Sigmoid colon (tissue), 7 donors: ENCODE data around the gene CLIC4. TPM values are rescaled to one million over a fixed set of nuclear protein-coding genes. Genes with fewer than 3 reads are reported as not detected.

Source experiments
- DNase-seq: peaks from one replicate; pipeline ENCODE4 v3.0.0-alpha.2; 2019
- H3K27ac ChIP-seq, 4 donors: fragments of 200-600 bp; sonication (generic); one replicate each; pipeline ENCODE4 v1.5.1; 2016 to 2019; ENCODE audit warnings: mild to moderate bottlenecking in 1 of 4
- H3K27me3 ChIP-seq, 3 donors: fragments of 200-600 bp; sonication (generic); one replicate each; pipeline ENCODE4 v1.5.1; 2019; ENCODE audit warnings: mild to moderate bottlenecking in 1 of 3
- H3K36me3 ChIP-seq, 4 donors: fragments of 200-600 bp; sonication (generic); one replicate each; pipeline ENCODE4 v1.5.1; 2016 to 2019
- H3K4me1 ChIP-seq, 4 donors: fragments of 200-600 bp; sonication (generic); one replicate each; pipeline ENCODE4 v1.5.1; 2017 to 2019
- H3K4me3 ChIP-seq, 4 donors: fragments of 200-600 bp; sonication (generic); one replicate each; pipeline ENCODE4 v1.5.1; 2017 to 2019; ENCODE audit warnings: mild to moderate bottlenecking in 2 of 4, moderate library complexity in 1 of 4
- H3K9me3 ChIP-seq, 4 donors: fragments of 200-600 bp in 3 of 4; sonication (generic) in 3 of 4; one replicate each; pipeline versions ENCODE4 v1.5.1 to v1.6.1; 2013 to 2019
- EP300 ChIP-seq, 4 donors: sonication (generic); formaldehyde crosslinking; IDR thresholded peaks; one replicate each; pipeline ENCODE4 v1.6.1; 2017; ENCODE audit warnings: antibody characterized with exemption in 4 of 4
- POLR2A ChIP-seq, 2 donors: fragments of 450-650 bp; IDR thresholded peaks; one replicate each; pipeline ENCODE4 v1.6.1; 2016; ENCODE audit warnings: antibody characterized with exemption in 2 of 2, mild to moderate bottlenecking in 2 of 2, moderate library complexity in 2 of 2
- POLR2AphosphoS5 ChIP-seq, 4 donors: sonication (generic); formaldehyde crosslinking; IDR thresholded peaks; one replicate each; pipeline ENCODE4 v1.6.1; 2017; ENCODE audit warnings: antibody characterized with exemption in 4 of 4
- WGBS, 2 donors: extraction: QIAGEN DNeasy Blood & Tissue Kit; methylation state at CpG; one replicate each; pipeline ENCODE4 v1.1.7; 2013; 5-methylcytosine and 5-hydroxymethylcytosine counted together
- intact Hi-C: fragments of 100-400 bp; cut with DNase I; formaldehyde crosslinking; loops from one replicate; pipeline ENCODE4 v1.15.1; 2023
- polyA plus RNA-seq, 3 donors: library from polyadenylated mRNA; stranded (reverse); fragments of 200-250 nt; gene quantifications; one replicate each; pipeline ENCODE4 v1.2.3, GENCODE V29; 2013
- total RNA-seq, 4 donors: library from RNA; depleted of rRNA; stranded (reverse); fragments of >200 nt; gene quantifications; one replicate each; pipeline ENCODE4 v1.1.0, GENCODE V29; 2016
- TF ChIP-seq, protein P1 (sequence below), 4 experiments: fragments of 450-650 bp in 3 of 4; fragments of 200-600 bp in 1 of 4; IDR thresholded peaks; one replicate each; pipeline ENCODE4 v1.5.1; 2016 to 2019; ENCODE audit warnings: antibody characterized with exemption in 4 of 4, mild to moderate bottlenecking in 3 of 4, moderate library complexity in 2 of 4
- donor health status: healthy with polysubstance abuse.
- donor health status: Bipolar disorder and iron deficiency.
- donor health status: healthy.

Gene CLIC4
- total and polyA plus RNA-seq, 7 donors: 37.8 to 443 (median 334) TPM

- no peak overlapping the region for H3K4me3 ChIP-seq
- no peak overlapping the region for H3K27ac ChIP-seq
- intact Hi-C loops: no loop called here
- no peak for DNase-seq
- peaks cover 0 to 12% (median 0%) of the 10 kb centered on the region in 3 donors for H3K27me3 ChIP-seq
- WGBS, 2 donors: 74 to 92% methylated on average over 5 of the region's 5 CpGs
- H3K4me1 ChIP-seq: no peaks in the 10 kb centered on the region
- no peaks in the 10 kb centered on the region for H3K36me3 ChIP-seq
- TF ChIP-seq EP300 (IDR thresholded peaks at IDR 0.05): no peak
- TF ChIP-seq, protein P1, sequence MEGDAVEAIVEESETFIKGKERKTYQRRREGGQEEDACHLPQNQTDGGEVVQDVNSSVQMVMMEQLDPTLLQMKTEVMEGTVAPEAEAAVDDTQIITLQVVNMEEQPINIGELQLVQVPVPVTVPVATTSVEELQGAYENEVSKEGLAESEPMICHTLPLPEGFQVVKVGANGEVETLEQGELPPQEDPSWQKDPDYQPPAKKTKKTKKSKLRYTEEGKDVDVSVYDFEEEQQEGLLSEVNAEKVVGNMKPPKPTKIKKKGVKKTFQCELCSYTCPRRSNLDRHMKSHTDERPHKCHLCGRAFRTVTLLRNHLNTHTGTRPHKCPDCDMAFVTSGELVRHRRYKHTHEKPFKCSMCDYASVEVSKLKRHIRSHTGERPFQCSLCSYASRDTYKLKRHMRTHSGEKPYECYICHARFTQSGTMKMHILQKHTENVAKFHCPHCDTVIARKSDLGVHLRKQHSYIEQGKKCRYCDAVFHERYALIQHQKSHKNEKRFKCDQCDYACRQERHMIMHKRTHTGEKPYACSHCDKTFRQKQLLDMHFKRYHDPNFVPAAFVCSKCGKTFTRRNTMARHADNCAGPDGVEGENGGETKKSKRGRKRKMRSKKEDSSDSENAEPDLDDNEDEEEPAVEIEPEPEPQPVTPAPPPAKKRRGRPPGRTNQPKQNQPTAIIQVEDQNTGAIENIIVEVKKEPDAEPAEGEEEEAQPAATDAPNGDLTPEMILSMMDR (IDR thresholded peaks at IDR 0.05): no peak
- no peak for TF ChIP-seq POLR2AphosphoS5 (IDR thresholded peaks at IDR 0.05)
- TF ChIP-seq POLR2A (IDR thresholded peaks at IDR 0.05): no peak
- no peaks in the 10 kb centered on the region for H3K9me3 ChIP-seq
These were observed 110.2 kb downstream of the CLIC4 start for GRCh38 chr1:24855474-24855873.

GRCh38 chr1:24856787-24857506 is 111.7 kb downstream of the CLIC4 start:
- H3K4me1 ChIP-seq: no peaks in the 10 kb centered on the region
- no peak for DNase-seq
- WGBS, 2 donors: 70 to 86% methylated on average over 16 of the region's 16 CpGs
- intact Hi-C loops: no loop called here
- H3K27ac ChIP-seq: no peak overlapping the region
- no peak for TF ChIP-seq POLR2AphosphoS5 (IDR thresholded peaks at IDR 0.05)
- no peak for TF ChIP-seq POLR2A (IDR thresholded peaks at IDR 0.05)
- TF ChIP-seq, protein P1 (IDR thresholded peaks at IDR 0.05): no peak
- no peak for TF ChIP-seq EP300 (IDR thresholded peaks at IDR 0.05)
- peaks cover 0 to 23% (median 6%) of the 10 kb centered on the region in 3 donors for H3K27me3 ChIP-seq
- no peaks in the 10 kb centered on the region for H3K36me3 ChIP-seq
- H3K4me3 ChIP-seq: no peak overlapping the region
- H3K9me3 ChIP-seq: no peaks in the 10 kb centered on the region

GRCh38 chr1:24857507-24858133 is 112.4 kb downstream of the CLIC4 start:
- H3K4me1 ChIP-seq: no peaks in the 10 kb centered on the region
- WGBS, 2 donors: 52 to 77% methylated on average over 6 of the region's 6 CpGs
- no peaks in the 10 kb centered on the region for H3K9me3 ChIP-seq
- H3K4me3 ChIP-seq: no peak overlapping the region
- DNase-seq: no peak
- peaks cover 0 to 28% (median 9%) of the 10 kb centered on the region in 3 donors for H3K27me3 ChIP-seq
- H3K36me3 ChIP-seq: no peaks in the 10 kb centered on the region
- no peak for TF ChIP-seq POLR2A (IDR thresholded peaks at IDR 0.05)
- TF ChIP-seq, protein P1 (IDR thresholded peaks at IDR 0.05): no peak
- no peak for TF ChIP-seq POLR2AphosphoS5 (IDR thresholded peaks at IDR 0.05)
- TF ChIP-seq EP300 (IDR thresholded peaks at IDR 0.05): no peak
- no peak overlapping the region for H3K27ac ChIP-seq
- intact Hi-C loops: no loop called here

- intact Hi-C loops: no loop called here
- no peaks in the 10 kb centered on the region for H3K4me1 ChIP-seq
- H3K9me3 ChIP-seq: no peaks in the 10 kb centered on the region
- peaks cover 0 to 30% (median 9%) of the 10 kb centered on the region in 3 donors for H3K27me3 ChIP-seq
- no peak overlapping the region for H3K4me3 ChIP-seq
- H3K27ac ChIP-seq: no peak overlapping the region
- TF ChIP-seq EP300 (IDR thresholded peaks at IDR 0.05) (no peak), POLR2A (IDR thresholded peaks at IDR 0.05) (no peak), POLR2AphosphoS5 (IDR thresholded peaks at IDR 0.05) (no peak)
- TF ChIP-seq, protein P1 (IDR thresholded peaks at IDR 0.05): no peak
- WGBS, 2 donors: 87 to 94% methylated on average over 1 of the region's 1 CpG
- no peaks in the 10 kb centered on the region for H3K36me3 ChIP-seq
- DNase-seq: no peak
These were observed 113.0 kb downstream of the CLIC4 start for GRCh38 chr1:24858277-24858676.
